Right lobe of liver (tissue), 6 donors: ENCODE data around the gene NEDD9. TPM values are rescaled to one million over a fixed set of nuclear protein-coding genes. Genes with fewer than 3 reads are reported as not detected.

ENCODE experiments used
- ATAC-seq, 4 donors: fragments of 200-7000 bp; cut with Tn5 transposase; one replicate each; pipeline ENCODE4 v1.9.1; 2020; ENCODE audit warnings: mild to moderate bottlenecking in 4 of 4, moderate library complexity in 4 of 4
- DNase-seq, 3 donors: peaks; one replicate each; pipeline ENCODE4 v3.0.0-alpha.2; 2020
- H3K27ac ChIP-seq, 3 donors: fragments of 200-600 bp; one replicate each; pipeline ENCODE4 v1.8.0; 2022
- H3K27me3 ChIP-seq, 2 donors: fragments of 200-600 bp; one replicate each; pipeline ENCODE4 v1.8.0; 2022
- H3K36me3 ChIP-seq, 4 donors: fragments of 200-600 bp; sonication (generic) in 1 of 4; one replicate each; pipeline versions ENCODE4 v1.5.1 to v1.8.0; 2017 to 2022; ENCODE audit warnings: control low read depth in 1 of 4
- H3K4me1 ChIP-seq, 4 donors: fragments of 200-600 bp; sonication (generic) in 1 of 4; one replicate each; pipeline versions ENCODE4 v1.5.1 to v1.8.0; 2017 to 2022; ENCODE audit warnings: control low read depth in 1 of 4
- H3K4me3 ChIP-seq, 3 donors: fragments of 200-600 bp; one replicate each; pipeline ENCODE4 v1.8.0; 2022
- H3K9me3 ChIP-seq, 4 donors: fragments of 200-600 bp; sonication (generic) in 1 of 4; one replicate each; pipeline versions ENCODE4 v1.5.1 to v1.8.0; 2017 to 2022; ENCODE audit warnings: control low read depth in 1 of 4
- POLR2A ChIP-seq: fragments of 450-650 bp; IDR thresholded peaks from one replicate; pipeline ENCODE4 v1.6.1; 2017; ENCODE audit warnings: antibody characterized with exemption, mild to moderate bottlenecking
- WGBS: methylation state at CpG from one replicate; pipeline ENCODE4 v1.1.6; 2018; ENCODE audit warnings: low coverage, low lambda C conversion rate; ENCODE audit not compliant: insufficient coverage; ENCODE audit errors: missing lambda C conversion rate; 5-methylcytosine and 5-hydroxymethylcytosine counted together
- intact Hi-C, 2 donors: fragments of 100-400 bp; cut with DNase I; formaldehyde crosslinking; loops; one replicate each; pipeline versions ENCODE4 v1.11.2 to v1.14.1; 2022
- total RNA-seq, 6 experiments: library from RNA; depleted of rRNA in 2 of 6; stranded (reverse); fragments of >200 nt in 2 of 6; fragmentation: NEBNext Ultra II Directional in 3 of 6; extraction: Animal tissue kit (Norgen Biotek cat#: 25700) in 3 of 6; gene quantifications; one replicate each; pipeline versions ENCODE4 v1.1.0 to v1.2.4, GENCODE V29; 2016 to 2023
- TF ChIP-seq, protein P1 (sequence below), 4 donors: fragments of 200-600 bp in 3 of 4; fragments of 450-650 bp in 1 of 4; IDR thresholded peaks; one replicate each; pipeline versions ENCODE4 v1.5.1 to v1.8.0; 2016 to 2022; ENCODE audit warnings: antibody characterized with exemption in 4 of 4, mild to moderate bottlenecking in 2 of 4
- donor health status: DM: no; HTN: yes; CAD: no.
- donor health status: DM: no; HTN: no; CAD: no.
- donor health status: DM: no; HTN: no; CAD: no.
- donor health status: DM: no; HTN: yes; CAD: no.
- donor health status: DM: no; HTN: yes; CAD: no.

NEDD9 gene
- total RNA-seq, 6 experiments from 2014 or later: 5.1 to 59.8 (median 26.2) TPM

DNA sequence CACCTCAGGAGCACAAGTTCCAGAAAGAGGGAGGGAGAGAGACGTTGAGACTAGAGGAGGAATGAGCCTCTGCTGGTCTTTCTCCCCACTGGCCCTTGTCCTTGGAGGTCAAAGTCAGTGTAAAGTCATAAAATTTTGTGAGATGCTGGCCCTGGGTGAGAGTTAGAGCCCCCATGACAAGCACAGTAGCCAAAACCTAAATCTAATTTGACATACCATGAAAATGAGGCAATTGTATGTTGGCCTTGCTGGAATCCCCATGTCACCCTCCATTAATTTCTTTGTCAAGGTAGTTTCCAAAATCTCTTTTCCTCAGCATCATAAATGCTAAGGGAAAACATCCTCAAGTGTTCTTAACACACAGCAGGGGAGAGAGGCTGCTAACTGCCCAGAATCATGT, 17.6 kb upstream of the NEDD9 start:
- no peak for TF ChIP-seq POLR2A
- TF ChIP-seq, protein P1, sequence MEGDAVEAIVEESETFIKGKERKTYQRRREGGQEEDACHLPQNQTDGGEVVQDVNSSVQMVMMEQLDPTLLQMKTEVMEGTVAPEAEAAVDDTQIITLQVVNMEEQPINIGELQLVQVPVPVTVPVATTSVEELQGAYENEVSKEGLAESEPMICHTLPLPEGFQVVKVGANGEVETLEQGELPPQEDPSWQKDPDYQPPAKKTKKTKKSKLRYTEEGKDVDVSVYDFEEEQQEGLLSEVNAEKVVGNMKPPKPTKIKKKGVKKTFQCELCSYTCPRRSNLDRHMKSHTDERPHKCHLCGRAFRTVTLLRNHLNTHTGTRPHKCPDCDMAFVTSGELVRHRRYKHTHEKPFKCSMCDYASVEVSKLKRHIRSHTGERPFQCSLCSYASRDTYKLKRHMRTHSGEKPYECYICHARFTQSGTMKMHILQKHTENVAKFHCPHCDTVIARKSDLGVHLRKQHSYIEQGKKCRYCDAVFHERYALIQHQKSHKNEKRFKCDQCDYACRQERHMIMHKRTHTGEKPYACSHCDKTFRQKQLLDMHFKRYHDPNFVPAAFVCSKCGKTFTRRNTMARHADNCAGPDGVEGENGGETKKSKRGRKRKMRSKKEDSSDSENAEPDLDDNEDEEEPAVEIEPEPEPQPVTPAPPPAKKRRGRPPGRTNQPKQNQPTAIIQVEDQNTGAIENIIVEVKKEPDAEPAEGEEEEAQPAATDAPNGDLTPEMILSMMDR (IDR thresholded peaks at IDR 0.05): no peak
- H3K9me3 ChIP-seq: no peaks in the 10 kb centered on the region
- no peaks in the 10 kb centered on the region for H3K27me3 ChIP-seq
- H3K36me3 ChIP-seq: no peaks in the 10 kb centered on the region
- H3K4me1 ChIP-seq: no peaks in the 10 kb centered on the region
- no peak overlapping the region for H3K27ac ChIP-seq
- 70% methylated on average over 1 of the region's 1 CpG for WGBS
- no peak overlapping the region for H3K4me3 ChIP-seq
- ATAC-seq (no peak), DNase-seq (no peak)
- intact Hi-C loops: no loop called here

DNA sequence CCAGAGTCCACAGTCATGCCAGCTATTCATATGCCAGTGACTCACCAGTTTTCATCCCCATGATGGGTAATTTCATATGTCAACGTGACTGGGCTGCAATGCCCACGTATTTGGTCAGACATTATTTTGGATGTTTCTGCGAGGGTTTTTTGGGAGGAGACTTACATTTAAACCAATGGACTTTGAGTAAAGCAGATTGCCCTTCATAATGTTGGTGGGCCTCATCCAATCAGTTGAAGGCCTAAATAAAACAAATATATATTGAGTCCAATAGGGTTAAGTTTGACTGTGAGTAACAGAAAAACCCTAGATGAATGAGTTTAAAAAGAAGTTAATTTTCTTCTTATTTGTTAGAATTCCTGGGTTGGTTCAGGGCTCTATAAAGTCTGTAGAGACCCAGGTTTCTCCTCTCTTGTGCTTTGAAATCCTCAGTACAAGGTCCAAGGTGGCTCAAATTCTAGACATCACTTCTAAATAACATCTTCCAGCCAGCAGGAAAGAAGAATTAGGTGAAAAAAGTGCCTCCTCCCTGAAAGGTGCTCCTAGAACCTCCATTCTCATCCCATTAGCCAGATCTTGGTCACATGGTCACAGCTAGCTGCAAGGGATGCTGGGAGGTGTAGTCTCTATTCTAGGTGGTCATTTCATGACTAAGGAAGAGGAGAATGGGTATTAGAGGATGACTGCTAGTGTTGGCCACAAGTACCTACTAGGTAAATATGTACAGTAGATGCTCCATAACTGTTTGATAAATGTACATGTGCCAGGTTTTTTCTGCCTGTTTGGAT, 16.7 kb upstream of the NEDD9 start:
- ATAC-seq (no peak), DNase-seq (no peak)
- TF ChIP-seq POLR2A: no peak
- TF ChIP-seq, protein P1 (IDR thresholded peaks at IDR 0.05): no peak
- Histone ChIP-seq H3K36me3 (no peaks in the 10 kb centered on the region), H3K27me3 (no peaks in the 10 kb centered on the region), H3K4me1 (no peaks in the 10 kb centered on the region), H3K4me3 (no peak overlapping the region), H3K27ac (no peak overlapping the region), H3K9me3 (no peaks in the 10 kb centered on the region)
- intact Hi-C loops: no loop called here
- WGBS: 95% methylated on average over 3 of the region's 3 CpGs

DNA sequence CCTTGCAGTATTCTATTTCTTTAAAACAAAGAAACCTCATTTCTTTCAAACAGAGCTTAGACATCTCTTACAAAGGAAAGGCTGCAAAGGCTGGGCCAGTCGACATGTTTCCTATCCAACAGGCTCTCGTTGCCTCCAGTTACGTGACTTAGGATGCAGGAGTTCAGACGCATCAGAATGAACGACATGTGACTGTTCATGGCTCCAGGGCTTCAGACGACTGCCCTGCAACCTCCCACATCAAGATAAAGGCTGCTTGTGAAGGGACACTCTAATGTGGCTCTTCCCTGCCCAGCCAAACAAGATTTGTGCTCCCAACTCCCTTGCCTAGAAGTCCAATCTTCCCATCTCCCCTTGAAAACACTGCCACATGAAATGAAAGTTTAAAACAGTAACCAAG, 14.3 kb upstream of the NEDD9 start:
- WGBS: 83% methylated on average over 3 of the region's 6 CpGs
- Histone ChIP-seq H3K27me3 (no peaks in the 10 kb centered on the region), H3K4me3 (no peak overlapping the region), H3K36me3 (no peaks in the 10 kb centered on the region), H3K4me1 (no peaks in the 10 kb centered on the region), H3K9me3 (no peaks in the 10 kb centered on the region), H3K27ac (no peak overlapping the region)
- ATAC-seq: no peak
- TF ChIP-seq POLR2A: no peak
- TF ChIP-seq, protein P1 (IDR thresholded peaks at IDR 0.05): no peak
- DNase-seq: no peak
- intact Hi-C loops: no loop called here

DNA sequence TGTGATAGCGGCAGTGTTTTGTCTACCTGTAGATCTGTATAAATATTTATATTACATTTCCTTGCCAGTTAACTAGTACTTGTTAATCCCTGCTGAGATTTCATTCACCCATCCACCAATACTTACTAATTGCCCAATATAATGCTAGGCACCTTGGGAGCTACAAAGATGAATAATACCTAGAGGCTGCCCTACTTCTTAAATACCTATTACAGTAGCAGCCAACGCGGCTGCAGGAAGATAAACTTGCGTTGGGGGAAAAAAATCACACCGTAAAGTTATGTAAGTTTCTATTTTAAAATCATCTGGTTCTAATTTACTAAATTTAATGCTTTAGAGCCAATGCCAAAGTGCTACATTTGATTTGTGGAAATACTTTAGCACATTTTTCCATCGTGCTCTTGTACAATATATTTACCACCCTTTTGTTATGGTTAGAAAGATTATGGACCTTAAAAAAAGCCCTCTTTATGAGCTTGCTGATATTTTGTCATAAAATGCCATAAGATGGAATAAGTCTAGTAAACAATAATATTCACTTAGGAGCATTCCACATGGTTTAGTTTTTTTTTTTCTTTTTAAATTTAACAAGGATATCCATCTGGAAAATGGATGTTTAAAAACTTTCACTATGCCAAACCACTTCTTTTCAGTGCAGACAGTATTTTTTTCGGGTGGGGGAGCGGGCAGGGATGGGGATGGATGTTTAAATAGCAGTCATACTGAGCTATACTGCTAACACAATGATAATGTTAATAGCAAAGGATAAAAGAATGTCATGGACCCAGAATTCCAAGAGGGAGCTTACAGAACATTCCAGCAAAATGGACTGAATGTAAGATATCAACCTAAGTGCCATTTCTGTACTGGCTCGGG, 13.2 kb upstream of the NEDD9 start:
- Histone ChIP-seq H3K27ac (no peak overlapping the region), H3K9me3 (no peaks in the 10 kb centered on the region), H3K36me3 (no peaks in the 10 kb centered on the region), H3K4me1 (no peaks in the 10 kb centered on the region), H3K27me3 (no peaks in the 10 kb centered on the region), H3K4me3 (no peak overlapping the region)
- DNase-seq (no peak), ATAC-seq (no peak)
- no peak for TF ChIP-seq POLR2A
- TF ChIP-seq, protein P1 (IDR thresholded peaks at IDR 0.05): no peak
- intact Hi-C loops: no loop called here
- 59% methylated on average over 8 of the region's 9 CpGs for WGBS
